Measurements from ENCODE around the gene BAHCC1.

Gene BAHCC1

DNA sequence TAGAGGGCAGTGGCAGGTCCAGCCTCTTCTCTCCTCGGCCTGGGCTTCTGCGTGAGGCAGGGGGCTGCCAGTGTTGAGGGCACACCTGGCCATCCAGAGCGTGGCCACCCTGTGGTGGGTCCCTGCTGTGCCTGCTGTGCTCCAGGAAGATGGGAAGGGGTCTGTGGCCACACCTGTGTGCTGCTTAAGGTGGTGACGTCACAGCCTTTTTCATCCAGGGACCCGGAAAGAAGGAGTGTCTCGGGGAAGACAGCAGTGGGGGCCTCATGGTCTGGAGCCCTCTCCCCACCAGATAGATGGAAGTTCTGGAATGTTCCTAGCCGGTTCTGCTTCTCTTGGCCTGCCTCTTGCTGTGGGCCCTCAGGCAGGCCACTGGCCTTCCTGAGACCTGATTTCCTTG, 80.8 kb downstream of the BAHCC1 start:
- TF ChIP-seq, protein P1, sequence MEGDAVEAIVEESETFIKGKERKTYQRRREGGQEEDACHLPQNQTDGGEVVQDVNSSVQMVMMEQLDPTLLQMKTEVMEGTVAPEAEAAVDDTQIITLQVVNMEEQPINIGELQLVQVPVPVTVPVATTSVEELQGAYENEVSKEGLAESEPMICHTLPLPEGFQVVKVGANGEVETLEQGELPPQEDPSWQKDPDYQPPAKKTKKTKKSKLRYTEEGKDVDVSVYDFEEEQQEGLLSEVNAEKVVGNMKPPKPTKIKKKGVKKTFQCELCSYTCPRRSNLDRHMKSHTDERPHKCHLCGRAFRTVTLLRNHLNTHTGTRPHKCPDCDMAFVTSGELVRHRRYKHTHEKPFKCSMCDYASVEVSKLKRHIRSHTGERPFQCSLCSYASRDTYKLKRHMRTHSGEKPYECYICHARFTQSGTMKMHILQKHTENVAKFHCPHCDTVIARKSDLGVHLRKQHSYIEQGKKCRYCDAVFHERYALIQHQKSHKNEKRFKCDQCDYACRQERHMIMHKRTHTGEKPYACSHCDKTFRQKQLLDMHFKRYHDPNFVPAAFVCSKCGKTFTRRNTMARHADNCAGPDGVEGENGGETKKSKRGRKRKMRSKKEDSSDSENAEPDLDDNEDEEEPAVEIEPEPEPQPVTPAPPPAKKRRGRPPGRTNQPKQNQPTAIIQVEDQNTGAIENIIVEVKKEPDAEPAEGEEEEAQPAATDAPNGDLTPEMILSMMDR (IDR thresholded peaks at IDR 0.05; ENCODE audit: extremely low read depth, insufficient read depth, missing control alignments) = no peak
- DNase-seq (ENCODE audit: low spot score) = no peak
- in situ Hi-C loops (cut with MboI; ENCODE audit: low pct_unique_long_range_greater_than_20kb, low sequenced_read_pairs, unreplicated experiment) = no loop called here

DNA sequence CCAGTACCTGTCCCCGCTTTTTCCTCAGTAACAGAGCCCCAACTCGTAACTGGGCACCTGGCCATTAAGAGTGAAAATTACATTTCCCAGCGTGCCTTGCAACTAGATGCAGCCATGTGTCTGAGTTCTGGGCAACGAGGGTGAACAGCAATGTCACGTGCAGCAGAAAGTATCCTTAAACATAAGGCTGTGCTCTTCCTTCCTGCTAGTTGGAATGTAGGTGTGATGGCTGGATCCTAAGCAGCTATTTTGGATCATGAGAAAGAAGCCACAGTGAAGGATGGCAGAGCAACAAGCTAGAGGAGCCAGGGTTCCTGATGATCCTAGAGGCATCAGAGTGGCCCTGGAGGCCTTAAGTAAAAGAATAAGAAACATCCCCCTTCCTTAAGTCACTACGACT, 81.4 kb downstream of the BAHCC1 start:
- TF ChIP-seq, protein P1 (IDR thresholded peaks at IDR 0.05; ENCODE audit: extremely low read depth, insufficient read depth, missing control alignments) = no peak
- no peak for DNase-seq (ENCODE audit: low spot score)
- in situ Hi-C loops (cut with MboI; ENCODE audit: low pct_unique_long_range_greater_than_20kb, low sequenced_read_pairs, unreplicated experiment) = no loop called here

DNA sequence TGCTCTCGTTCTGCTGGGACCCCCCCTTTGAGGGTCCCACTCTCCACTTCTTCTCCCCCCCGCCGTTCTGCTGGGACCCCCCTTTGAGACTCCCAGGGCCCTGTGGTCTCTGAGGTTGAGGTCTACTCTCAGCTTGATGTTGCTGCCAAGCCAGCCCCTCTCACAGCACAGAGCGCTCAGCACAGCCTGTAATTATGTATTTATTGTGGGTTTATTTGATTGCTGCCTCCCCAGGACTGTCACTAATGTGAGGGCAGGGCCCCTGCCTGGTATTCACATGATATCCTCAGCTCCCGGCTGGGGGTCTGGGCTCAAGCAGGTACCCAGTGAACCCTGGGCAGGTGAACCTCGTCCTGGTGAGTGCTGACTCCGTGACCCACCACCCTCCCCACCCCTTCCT, 81.9 kb downstream of the BAHCC1 start:
- TF ChIP-seq, protein P1 (IDR thresholded peaks at IDR 0.05; ENCODE audit: extremely low read depth, insufficient read depth, missing control alignments) = no peak
- in situ Hi-C loops (cut with MboI; ENCODE audit: low pct_unique_long_range_greater_than_20kb, low sequenced_read_pairs, unreplicated experiment) = no loop called here
- no peak for DNase-seq (ENCODE audit: low spot score)

DNA sequence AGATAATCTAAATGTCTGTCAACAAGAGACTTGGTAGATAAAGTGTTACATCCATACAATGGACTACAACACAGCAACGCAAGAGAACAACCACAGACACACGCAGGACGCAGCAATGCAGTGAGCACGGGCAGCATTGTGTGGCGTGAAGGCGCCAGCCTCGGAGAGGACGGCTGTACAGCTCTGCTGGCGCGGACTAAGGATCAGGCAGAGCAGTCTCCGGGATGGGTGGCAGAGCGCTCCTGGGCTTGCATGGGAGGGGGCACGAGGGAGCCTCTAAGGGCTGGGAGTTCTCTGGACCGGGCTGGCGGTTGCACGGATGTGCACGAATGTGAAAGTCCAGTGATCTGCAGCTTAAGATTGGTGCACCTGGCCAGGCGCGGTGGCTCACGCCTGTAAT, 82.9 kb downstream of the BAHCC1 start:
- in situ Hi-C loops (cut with MboI; ENCODE audit: low pct_unique_long_range_greater_than_20kb, low sequenced_read_pairs, unreplicated experiment) = no loop called here
- TF ChIP-seq, protein P1 (IDR thresholded peaks at IDR 0.05; ENCODE audit: extremely low read depth, insufficient read depth, missing control alignments) = no peak

DNA sequence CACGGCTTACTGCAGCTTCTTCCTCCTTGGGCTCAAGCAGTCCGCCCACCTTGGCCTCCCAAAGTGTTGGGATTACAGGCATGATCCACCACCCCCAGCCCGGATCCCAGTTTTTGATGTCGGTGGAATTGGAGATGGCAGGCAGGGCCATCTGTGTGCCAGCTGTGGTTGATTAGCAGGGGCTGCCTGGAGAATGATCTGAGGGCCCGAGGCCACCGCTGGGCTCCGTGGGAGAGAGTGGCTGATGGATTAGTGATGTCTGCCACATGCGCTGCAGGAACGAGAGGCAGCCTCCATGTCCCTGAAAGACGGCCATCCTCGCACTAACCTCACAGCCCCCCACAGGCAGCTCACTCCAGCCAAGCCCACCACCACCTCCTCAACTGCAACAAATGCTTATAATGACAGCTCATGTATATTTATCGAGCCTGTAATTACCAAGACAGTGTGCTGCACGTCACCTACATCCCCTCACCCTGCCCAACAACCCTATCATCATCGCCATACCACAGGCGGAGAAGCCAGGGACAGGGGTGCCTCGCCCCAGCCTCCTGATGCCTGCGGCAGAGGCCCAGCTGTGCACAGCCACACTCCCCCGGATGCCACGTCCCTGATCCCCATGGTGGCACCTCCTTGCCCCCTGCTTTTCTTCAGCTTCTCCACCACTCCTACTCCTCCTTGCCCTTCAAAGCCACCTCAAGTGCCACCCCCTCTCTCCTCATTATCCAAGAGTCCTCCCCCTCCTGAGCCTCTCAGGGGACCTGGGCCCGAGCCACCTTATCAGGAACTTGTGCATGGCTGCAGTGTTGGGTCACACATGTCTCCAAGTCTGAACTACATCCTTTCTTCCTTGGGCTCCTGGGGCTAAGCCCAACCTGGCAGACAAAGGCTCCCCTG, 84.2 kb downstream of the BAHCC1 start:
- no peak for DNase-seq (ENCODE audit: low spot score)

More for the DNA sequence above, 82.9 kb downstream of the BAHCC1 start:
- no peak for DNase-seq (ENCODE audit: low spot score)

DNA sequence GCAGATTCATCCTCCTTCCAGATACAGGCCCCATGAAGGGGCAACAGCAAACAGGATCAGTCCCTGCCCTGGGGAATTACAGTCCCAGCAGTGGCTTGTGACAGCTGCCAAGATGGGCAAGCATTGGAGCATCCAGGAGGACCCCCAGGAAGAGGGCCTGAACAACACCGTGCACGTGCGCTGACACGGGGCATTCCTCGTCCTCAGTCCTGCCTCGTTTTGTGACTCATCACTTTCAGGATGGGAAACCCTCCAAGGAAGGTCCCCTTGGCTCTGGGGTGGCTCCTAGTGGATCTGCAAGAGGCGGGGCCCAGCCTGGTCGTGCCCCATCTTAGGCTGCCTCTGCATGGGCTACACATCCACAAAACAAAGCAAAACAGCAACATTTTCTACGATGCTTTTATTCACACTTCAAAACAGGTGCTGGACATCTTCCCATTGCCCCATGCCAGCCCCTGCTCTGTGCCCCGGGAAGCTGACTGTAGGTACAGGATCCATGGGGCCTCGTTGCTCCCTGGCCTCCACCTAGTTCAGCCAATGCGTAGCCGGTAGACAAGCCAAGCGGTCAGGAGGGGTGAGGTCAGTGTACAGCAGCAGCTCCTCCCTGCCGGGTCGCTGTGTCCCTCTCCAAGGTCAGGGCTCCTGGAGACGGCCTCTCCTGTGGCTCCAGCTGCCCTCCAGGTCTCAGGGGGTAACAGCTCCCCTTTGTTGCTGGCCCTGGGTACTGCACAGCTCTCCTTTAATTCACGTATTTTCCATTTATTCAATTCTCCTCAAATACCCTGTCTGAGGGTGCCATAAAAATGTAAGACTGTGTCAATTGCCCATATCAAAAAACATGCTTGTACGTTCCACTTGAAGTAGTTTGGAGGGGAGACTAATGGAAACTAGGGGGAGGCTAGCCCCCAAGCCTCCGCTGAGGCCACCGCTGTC, 85.1 kb downstream of the BAHCC1 start:
- no peak for DNase-seq (ENCODE audit: low spot score)
- TF ChIP-seq, protein P1 (IDR thresholded peaks at IDR 0.05; ENCODE audit: extremely low read depth, insufficient read depth, missing control alignments) = no peak
- in situ Hi-C loops (cut with MboI; ENCODE audit: low pct_unique_long_range_greater_than_20kb, low sequenced_read_pairs, unreplicated experiment) = no loop called here

More for the DNA sequence above, 84.2 kb downstream of the BAHCC1 start:
- in situ Hi-C loops (cut with MboI; ENCODE audit: low pct_unique_long_range_greater_than_20kb, low sequenced_read_pairs, unreplicated experiment) = no loop called here
- TF ChIP-seq, protein P1 (IDR thresholded peaks at IDR 0.05; ENCODE audit: extremely low read depth, insufficient read depth, missing control alignments) = no peak

All from GM13977 (cell line).